NB4 (cell line): Measurements from ENCODE around the gene OVOL2.

Experiments used
- CTCF ChIP-seq: IDR thresholded peaks from one replicate; pipeline ENCODE4 v1.5.1; 2012; ENCODE audit warnings: low read depth, low read length
- MAX ChIP-seq: IDR thresholded peaks from 2 replicates; pipeline ENCODE4 v1.6.1; 2011; ENCODE audit warnings: low read depth, low read length
- POLR2A ChIP-seq: IDR thresholded peaks from 2 replicates; pipeline ENCODE4 v1.6.1; 2011; ENCODE audit warnings: mild to moderate bottlenecking; ENCODE audit not compliant: insufficient read length; ENCODE audit errors: extremely low read depth

- TF ChIP-seq CTCF (no peak), MAX (no peak), POLR2A (no peak)
Measured at GRCh38 chr20:18003897-18004296, 53.8 kb downstream of the OVOL2 start.
